Neuron (in vitro differentiated cells): ENCODE data around the gene RAB11A.
A peak's percentile ranks its signal among the peaks of the same experiment; 100 is the strongest.

Experiments
- H2AFZ ChIP-seq: one replicate; pipeline ENCODE4 v1.6.1; 2013; ENCODE audit warnings: low read depth, mild to moderate bottlenecking, inconsistent platforms, low read length, moderate library complexity
- H3K27me3 ChIP-seq: one replicate; pipeline ENCODE4 v1.6.1; 2013; ENCODE audit warnings: low read length; ENCODE audit not compliant: insufficient read depth
- H3K36me3 ChIP-seq: one replicate; pipeline ENCODE4 v1.6.1; 2013; ENCODE audit warnings: low read length; ENCODE audit not compliant: insufficient read depth
- H3K4me1 ChIP-seq: one replicate; pipeline ENCODE4 v1.6.1; 2013; ENCODE audit warnings: low read length; ENCODE audit not compliant: insufficient read depth
- H3K4me3 ChIP-seq: 2 replicates; pipeline ENCODE4 v1.5.1; 2013; ENCODE audit warnings: mild to moderate bottlenecking, low read length, moderate library complexity
- H3K9me3 ChIP-seq: one replicate; pipeline ENCODE4 v1.6.1; 2013; ENCODE audit warnings: low read length

The RAB11A gene

DNA sequence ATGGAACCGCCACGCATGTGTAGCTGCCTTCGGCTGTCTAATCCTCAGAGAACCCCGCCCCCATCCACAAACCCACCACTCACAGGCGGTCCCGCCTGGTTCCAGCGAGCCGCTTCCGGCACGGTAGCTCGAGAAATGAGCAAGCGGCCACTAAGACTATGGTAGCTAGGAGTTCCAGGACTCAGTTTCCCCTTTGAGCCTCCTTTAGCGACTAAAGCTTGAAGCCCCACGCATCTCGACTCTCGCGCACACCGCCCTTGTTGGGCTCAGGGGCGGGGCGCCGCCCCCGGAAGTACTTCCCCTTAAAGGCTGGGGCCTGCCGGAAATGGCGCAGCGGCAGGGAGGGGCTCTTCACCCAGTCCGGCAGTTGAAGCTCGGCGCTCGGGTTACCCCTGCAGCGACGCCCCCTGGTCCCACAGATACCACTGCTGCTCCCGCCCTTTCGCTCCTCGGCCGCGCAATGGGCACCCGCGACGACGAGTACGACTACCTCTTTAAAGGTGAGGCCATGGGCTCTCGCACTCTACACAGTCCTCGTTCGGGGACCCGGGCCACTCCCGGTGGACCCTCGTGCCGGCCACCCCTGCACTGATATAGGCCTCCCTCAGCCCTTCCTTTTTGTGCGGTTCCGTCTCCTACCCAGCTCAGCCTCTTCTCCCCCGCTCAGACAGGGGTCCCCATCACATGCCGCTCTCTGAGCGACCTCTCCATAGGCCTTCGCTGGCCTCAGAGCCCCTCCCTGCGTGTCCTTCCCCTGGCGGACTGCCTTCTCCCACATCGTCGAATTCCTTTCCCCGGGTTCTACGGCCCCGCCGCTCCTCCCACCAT, at the start of gene RAB11A:
Gene RAB11A (plus strand): TSS at position 366 of the 828 bp plus-strand sequence. CDS start 95 bp downstream, at position 461.
- Histone ChIP-seq H3K9me3 (no peaks in the 10 kb centered on the region), H3K27me3 (no peaks in the 10 kb centered on the region), H2AFZ (peak within 1 kb of the TSS; percentile 24), H3K4me1 (peaks cover 7% of the 10 kb centered on the region), H3K4me3 (peak within 1 kb of the TSS; percentile 92), H3K36me3 (no peaks in the 10 kb centered on the region)

DNA sequence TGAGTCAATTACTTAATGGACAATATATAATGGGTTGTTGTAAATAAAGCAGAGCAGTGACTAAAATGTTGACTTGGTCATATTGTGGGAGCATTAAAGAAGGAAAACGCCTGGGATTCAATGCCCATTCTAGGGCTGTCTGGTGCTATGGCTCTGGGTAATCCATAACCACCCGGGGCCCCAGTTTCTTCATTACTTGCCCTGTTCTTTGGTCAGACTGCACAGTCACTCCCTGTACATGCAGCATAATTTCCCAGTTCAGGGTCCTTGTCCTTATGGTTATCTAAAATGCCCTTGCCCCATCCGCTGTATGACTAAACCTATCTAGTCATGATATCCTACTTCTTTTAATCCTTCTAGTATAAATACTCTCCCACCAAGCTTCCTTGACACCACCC, 49.7 kb upstream of the RAB11A start:
- Histone ChIP-seq H3K27me3 (no peaks in the 10 kb centered on the region), H2AFZ (no peak overlapping the region), H3K4me1 (no peaks in the 10 kb centered on the region), H3K4me3 (no peak overlapping the region), H3K9me3 (no peaks in the 10 kb centered on the region), H3K36me3 (no peaks in the 10 kb centered on the region)

DNA sequence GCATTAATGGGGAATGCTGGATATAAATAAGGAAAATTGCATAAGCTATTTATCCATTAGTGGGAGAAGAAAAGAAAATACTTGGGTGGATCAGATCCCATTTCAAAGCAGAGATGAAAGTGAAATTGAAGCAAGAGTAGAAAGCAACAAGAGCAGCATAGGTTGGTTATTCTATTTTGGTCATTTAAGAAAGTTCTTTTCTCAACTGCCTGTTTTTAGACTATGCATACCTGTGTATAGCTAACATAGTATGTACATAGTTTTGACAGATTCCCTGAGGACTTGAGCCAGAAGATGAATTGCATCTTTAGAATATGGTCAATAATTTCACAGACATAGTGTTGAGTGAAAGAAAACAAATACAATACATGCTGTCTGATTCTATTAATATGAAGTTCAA, 48.2 kb upstream of the RAB11A start:
- Histone ChIP-seq H3K4me1 (no peaks in the 10 kb centered on the region), H3K9me3 (no peaks in the 10 kb centered on the region), H3K36me3 (no peaks in the 10 kb centered on the region), H2AFZ (no peak overlapping the region), H3K4me3 (no peak overlapping the region), H3K27me3 (no peaks in the 10 kb centered on the region)

DNA sequence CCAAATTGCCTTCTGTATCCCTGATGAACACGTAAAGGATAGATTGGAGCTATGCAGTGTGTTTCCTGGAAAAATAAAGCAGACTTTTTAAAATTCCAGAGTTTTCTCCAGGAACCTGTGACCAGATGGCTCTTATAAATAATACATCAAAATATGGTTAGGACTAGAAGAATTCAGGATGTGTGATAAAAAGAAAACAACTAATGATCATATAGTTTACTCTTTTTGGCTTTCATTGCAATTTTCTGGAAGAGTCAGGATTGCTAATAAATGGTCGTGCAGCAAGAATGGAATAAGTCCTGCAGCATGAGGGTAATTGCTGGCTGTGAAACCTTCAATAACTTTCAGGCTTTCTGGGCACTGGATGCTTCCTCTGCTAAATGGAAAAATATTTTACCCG, 47.0 kb upstream of the RAB11A start:
- Histone ChIP-seq H3K9me3 (no peaks in the 10 kb centered on the region), H3K36me3 (no peaks in the 10 kb centered on the region), H3K4me1 (no peaks in the 10 kb centered on the region), H3K4me3 (no peak overlapping the region), H3K27me3 (no peaks in the 10 kb centered on the region), H2AFZ (no peak overlapping the region)

DNA sequence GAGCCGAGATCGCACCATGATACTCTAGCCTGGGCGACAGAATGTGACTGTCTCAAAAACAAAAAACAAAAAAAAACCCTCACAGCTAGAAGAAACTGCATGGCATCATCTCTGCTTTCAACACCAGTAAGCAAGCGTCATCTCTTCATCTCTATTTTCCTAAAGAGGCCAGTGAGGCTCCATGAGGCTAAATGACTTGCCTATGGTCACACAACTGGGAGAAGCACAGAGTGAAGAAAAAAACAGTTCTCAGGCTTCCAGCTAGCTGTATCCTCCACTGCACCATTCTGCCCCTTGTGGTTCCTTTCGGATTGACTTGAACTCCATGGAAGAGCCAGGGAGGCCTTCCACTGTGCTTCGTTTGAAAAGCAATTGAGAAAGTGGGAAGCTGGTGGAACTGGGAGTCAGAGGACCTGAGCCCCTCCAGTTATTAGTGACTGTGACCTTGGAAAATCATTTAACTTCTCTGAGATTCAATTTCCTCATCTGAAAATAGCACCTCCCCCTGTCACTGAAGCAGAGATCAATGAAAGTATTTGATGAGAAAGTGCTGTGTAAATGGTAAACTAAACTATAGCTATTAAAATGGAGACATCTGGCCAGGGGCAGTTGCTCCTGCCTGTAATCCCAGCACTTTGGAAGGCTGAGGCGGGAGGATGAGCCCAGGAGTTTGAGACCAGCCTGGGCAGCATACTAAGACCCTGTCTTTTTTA, 45.1 kb upstream of the RAB11A start:
- H3K27me3 ChIP-seq = no peaks in the 10 kb centered on the region
- H2AFZ ChIP-seq = no peak overlapping the region
- no peaks in the 10 kb centered on the region for H3K4me1 ChIP-seq
- no peaks in the 10 kb centered on the region for H3K9me3 ChIP-seq
- no peaks in the 10 kb centered on the region for H3K36me3 ChIP-seq
- no peak overlapping the region for H3K4me3 ChIP-seq

DNA sequence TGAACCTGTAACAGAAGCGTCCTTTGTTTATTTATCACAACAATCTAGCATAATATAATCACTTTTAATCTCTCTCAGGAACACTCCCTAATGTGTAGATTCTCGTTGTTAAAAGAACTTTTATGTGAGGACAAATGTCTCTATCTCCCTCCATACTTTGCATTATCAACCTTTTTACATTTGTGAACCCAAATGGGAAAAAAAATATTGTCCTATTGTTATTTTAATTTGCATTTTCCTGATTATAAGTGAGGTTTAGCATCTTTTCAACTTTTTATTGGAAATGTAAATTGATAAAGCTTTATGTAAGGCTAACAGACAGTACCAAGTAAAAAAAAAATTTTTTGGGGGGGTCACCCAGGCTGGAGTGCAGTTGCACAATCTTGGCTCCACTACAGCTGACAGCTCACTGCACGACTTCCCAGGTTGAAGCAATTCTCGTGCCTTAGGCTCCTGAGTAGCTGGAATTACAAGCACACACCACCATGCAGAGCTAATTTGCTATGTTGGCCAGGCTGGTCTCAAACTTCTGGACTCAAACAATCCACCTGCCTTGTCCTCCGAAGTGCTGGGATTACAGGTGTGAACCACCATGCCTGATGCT, 44.2 kb upstream of the RAB11A start:
- Histone ChIP-seq H3K9me3 (no peaks in the 10 kb centered on the region), H3K4me3 (no peak overlapping the region), H2AFZ (no peak overlapping the region), H3K27me3 (no peaks in the 10 kb centered on the region), H3K36me3 (no peaks in the 10 kb centered on the region), H3K4me1 (no peaks in the 10 kb centered on the region)

DNA sequence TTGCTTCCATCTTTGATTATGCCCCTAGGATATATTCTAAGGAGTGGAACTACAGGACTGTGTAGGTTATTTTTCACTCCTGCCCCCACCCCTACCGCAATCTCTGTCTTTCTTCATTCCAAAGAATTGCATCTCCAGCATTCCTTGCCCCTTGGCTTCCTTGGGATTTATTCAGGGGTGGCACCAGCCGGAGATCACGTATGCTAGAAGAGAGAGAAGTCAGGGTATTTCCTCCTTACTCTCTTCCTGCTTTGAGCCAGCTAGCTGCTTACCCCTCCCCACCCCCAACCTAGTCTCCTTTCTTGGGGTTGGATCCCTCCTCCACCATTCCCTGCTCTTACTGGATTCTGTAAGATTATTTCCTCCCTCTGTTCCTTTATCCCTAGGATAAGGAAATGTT, 42.2 kb upstream of the RAB11A start:
- Histone ChIP-seq H3K4me3 (no peak overlapping the region), H3K27me3 (no peaks in the 10 kb centered on the region)

DNA sequence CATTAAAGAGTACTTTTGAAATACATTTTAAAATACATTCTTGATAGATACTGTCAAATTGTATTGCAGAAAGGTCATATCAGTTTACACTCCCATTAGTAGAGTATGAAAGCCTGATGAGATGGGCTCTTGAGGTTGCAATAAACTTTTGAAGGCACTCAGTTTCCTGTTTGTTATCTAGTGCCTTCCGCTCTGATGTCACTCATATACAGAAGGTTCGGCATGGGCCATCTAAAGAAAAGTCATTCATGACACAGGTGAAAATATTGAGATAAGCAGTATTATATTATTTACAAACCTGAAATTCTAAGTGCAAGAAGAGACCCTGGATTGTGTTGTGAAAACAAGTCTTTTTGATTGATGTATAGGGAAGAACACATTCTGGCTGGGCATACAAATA, 40.7 kb upstream of the RAB11A start:
- no peaks in the 10 kb centered on the region for H3K9me3 ChIP-seq
- peaks cover 11% of the 10 kb centered on the region for H3K4me1 ChIP-seq
- no peak overlapping the region for H3K4me3 ChIP-seq
- H3K27me3 ChIP-seq = no peaks in the 10 kb centered on the region
- no peaks in the 10 kb centered on the region for H3K36me3 ChIP-seq
- H2AFZ ChIP-seq = no peak overlapping the region

More for the DNA sequence above, 42.2 kb upstream of the RAB11A start:
- Histone ChIP-seq H3K36me3 (no peaks in the 10 kb centered on the region), H3K9me3 (no peaks in the 10 kb centered on the region), H3K4me1 (no peaks in the 10 kb centered on the region), H2AFZ (no peak overlapping the region)

DNA sequence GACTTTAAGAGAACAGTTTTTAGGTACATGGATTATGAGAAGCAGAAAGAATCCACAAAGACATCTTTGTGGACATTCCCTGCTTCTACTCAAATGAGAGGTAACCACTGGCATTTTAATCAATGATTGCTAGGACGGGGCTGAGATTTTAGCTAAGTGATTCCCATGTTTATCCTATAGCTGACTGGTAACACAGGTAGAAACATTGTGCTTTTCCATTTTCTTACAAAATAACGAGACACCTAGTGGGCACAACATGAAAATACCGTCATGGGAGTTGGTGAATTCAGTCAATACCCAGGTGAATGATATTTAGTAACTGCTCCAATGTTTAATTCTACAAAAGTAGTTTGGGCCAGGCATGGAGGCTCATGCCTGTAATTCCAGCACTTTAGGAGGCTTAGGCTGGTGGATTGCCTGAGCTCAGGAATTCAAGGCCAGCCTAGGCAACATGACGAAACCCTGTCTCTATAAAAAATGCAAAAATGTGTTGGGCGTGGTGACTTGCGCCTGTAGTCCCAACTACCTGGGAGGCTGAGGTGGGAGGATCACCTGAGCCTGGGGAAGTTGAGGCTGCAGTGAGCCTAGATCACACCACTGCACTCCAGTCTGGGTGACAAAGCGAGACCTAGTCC, 40.0 kb upstream of the RAB11A start:
- H2AFZ ChIP-seq = no peak overlapping the region
- no peaks in the 10 kb centered on the region for H3K36me3 ChIP-seq
- H3K9me3 ChIP-seq = no peaks in the 10 kb centered on the region
- no peak overlapping the region for H3K4me3 ChIP-seq
- H3K4me1 ChIP-seq = peaks cover 11% of the 10 kb centered on the region
- H3K27me3 ChIP-seq = no peaks in the 10 kb centered on the region

DNA sequence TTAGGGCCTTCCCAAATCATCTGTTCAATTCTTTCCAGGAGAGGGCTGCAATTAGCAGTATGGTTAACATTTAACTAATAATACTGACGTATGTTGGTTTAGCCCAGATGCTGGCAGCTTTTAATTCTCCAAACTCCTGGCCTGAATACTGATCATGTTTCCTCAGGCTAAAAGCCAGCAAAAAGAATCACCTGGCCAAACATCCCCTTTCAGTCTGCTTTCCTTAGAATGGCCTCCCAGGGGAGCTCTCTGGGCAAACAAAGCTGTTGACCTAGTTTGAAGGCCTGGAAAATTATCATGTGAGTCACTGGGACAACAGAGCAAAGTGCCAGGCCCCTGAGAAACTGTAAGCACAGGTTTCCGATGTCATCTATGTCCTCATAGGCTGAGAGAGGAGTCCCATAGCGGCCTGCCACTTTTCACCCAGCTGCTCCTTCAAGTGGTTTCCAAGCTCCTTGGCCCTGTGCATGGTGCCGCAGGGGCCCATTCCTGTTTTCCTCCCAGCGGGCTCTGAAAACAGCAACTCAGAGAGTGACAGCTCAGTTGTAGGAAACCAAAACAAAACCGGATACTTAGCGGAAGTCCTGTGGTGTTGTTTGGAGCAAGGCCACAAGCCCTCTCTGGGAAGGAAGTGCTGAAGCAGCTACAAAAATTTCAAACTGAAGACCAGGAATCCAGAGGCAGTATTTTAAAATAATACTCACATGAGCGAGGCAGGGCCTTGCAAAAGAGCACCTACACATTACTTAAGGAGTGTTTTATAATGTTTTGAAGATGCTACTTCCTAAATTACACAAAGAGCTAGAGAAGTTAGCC, 36.5 kb upstream of the RAB11A start:
- Histone ChIP-seq H3K27me3 (no peaks in the 10 kb centered on the region), H3K9me3 (no peaks in the 10 kb centered on the region), H3K36me3 (no peaks in the 10 kb centered on the region), H3K4me3 (peak overlapping the region; percentile 36), H2AFZ (peak overlapping the region; percentile 98), H3K4me1 (peaks cover 11% of the 10 kb centered on the region)

DNA sequence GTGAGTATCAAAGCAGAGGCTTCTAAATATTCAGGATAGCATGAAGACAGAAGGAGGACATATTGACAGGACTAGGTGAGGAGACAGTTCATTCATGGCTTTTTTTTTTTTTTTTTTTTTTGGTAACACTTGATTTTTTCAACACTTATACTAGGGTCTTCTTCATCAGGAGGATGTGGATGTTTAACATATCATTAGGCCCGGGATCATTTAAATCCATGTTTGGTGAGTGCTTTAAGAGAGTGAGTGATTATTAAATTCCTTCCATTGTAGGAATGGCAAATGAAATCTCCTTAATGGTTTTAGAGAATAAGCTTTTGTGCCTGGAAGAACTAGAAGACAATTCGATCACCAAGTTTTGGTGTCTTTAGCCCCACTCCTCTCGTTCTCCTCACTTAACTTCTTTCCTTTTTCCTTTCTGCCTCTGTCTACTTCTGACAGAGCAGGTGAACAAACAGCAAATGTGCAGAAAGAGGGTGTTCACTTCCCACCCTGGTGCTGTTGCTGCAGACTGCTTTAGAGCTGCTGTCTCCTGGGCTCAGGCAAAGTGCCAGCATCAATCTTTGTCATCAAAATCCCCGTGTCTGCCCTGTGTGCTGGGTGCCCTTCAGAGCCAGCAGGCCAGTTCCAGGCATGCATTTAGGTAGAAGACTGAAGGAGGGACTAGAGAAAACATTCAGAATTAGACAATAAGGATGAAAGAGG, 35.6 kb upstream of the RAB11A start:
- Histone ChIP-seq H2AFZ (peak overlapping the region; percentile 98), H3K9me3 (no peaks in the 10 kb centered on the region), H3K36me3 (no peaks in the 10 kb centered on the region), H3K27me3 (no peaks in the 10 kb centered on the region), H3K4me3 (peak overlapping the region; percentile 36), H3K4me1 (peaks cover 11% of the 10 kb centered on the region)
